ENCODE measurements around the gene BORCS5.

Gene BORCS5

GRCh38 chr12:12440784-12441428 lies 84.0 kb downstream of the BORCS5 start:
- no peaks in the 10 kb centered on the region for H3K4me1 ChIP-seq (ENCODE audit: insufficient read depth, low read length)
- H3K27me3 ChIP-seq (ENCODE audit: insufficient read depth, low read length) = no peaks in the 10 kb centered on the region
- H3K4me3 ChIP-seq (ENCODE audit: low read length) = no peak overlapping the region
- H2AFZ ChIP-seq (ENCODE audit: low read depth, low read length) = no peak overlapping the region
- no peaks in the 10 kb centered on the region for H3K36me3 ChIP-seq (ENCODE audit: insufficient read depth, low read length)
- H3K9me3 ChIP-seq (ENCODE audit: low read length) = peaks cover 2% of the 10 kb centered on the region

- Histone ChIP-seq H3K27me3 (ENCODE audit: insufficient read depth, low read length) (no peaks in the 10 kb centered on the region), H2AFZ (ENCODE audit: low read depth, low read length) (no peak overlapping the region), H3K4me3 (ENCODE audit: low read length) (no peak overlapping the region), H3K36me3 (ENCODE audit: insufficient read depth, low read length) (no peaks in the 10 kb centered on the region), H3K9me3 (ENCODE audit: low read length) (peaks cover 2% of the 10 kb centered on the region), H3K4me1 (ENCODE audit: insufficient read depth, low read length) (no peaks in the 10 kb centered on the region)
Observed at GRCh38 chr12:12441429-12441807, 84.5 kb downstream of the BORCS5 start.

GRCh38 chr12:12441843-12442461 lies 85.1 kb downstream of the BORCS5 start:
- Histone ChIP-seq H3K36me3 (ENCODE audit: insufficient read depth, low read length) (no peaks in the 10 kb centered on the region), H3K27me3 (ENCODE audit: insufficient read depth, low read length) (no peaks in the 10 kb centered on the region), H2AFZ (ENCODE audit: low read depth, low read length) (no peak overlapping the region), H3K4me3 (ENCODE audit: low read length) (no peak overlapping the region), H3K9me3 (ENCODE audit: low read length) (peaks cover 2% of the 10 kb centered on the region), H3K4me1 (ENCODE audit: insufficient read depth, low read length) (no peaks in the 10 kb centered on the region)

- Histone ChIP-seq H3K4me3 (ENCODE audit: low read length) (no peak overlapping the region), H3K27me3 (ENCODE audit: insufficient read depth, low read length) (no peaks in the 10 kb centered on the region), H3K4me1 (ENCODE audit: insufficient read depth, low read length) (no peaks in the 10 kb centered on the region), H2AFZ (ENCODE audit: low read depth, low read length) (no peak overlapping the region), H3K36me3 (ENCODE audit: insufficient read depth, low read length) (no peaks in the 10 kb centered on the region), H3K9me3 (ENCODE audit: low read length) (no peaks in the 10 kb centered on the region)
Observed at GRCh38 chr12:12442548-12443071, 85.7 kb downstream of the BORCS5 start.

GRCh38 chr12:12443431-12443878 lies 86.6 kb downstream of the BORCS5 start:
- H3K36me3 ChIP-seq (ENCODE audit: insufficient read depth, low read length) = no peaks in the 10 kb centered on the region
- no peaks in the 10 kb centered on the region for H3K9me3 ChIP-seq (ENCODE audit: low read length)
- H3K27me3 ChIP-seq (ENCODE audit: insufficient read depth, low read length) = no peaks in the 10 kb centered on the region
- H3K4me1 ChIP-seq (ENCODE audit: insufficient read depth, low read length) = no peaks in the 10 kb centered on the region
- H2AFZ ChIP-seq (ENCODE audit: low read depth, low read length) = no peak overlapping the region
- H3K4me3 ChIP-seq (ENCODE audit: low read length) = no peak overlapping the region

- Histone ChIP-seq H3K4me3 (ENCODE audit: low read length) (no peak overlapping the region), H3K9me3 (ENCODE audit: low read length) (no peaks in the 10 kb centered on the region), H3K36me3 (ENCODE audit: insufficient read depth, low read length) (no peaks in the 10 kb centered on the region), H2AFZ (ENCODE audit: low read depth, low read length) (no peak overlapping the region), H3K27me3 (ENCODE audit: insufficient read depth, low read length) (no peaks in the 10 kb centered on the region), H3K4me1 (ENCODE audit: insufficient read depth, low read length) (no peaks in the 10 kb centered on the region)
Observed at GRCh38 chr12:12445165-12445881, 88.4 kb downstream of the BORCS5 start.

- H2AFZ ChIP-seq (ENCODE audit: low read depth, low read length) = no peak overlapping the region
- no peak overlapping the region for H3K4me3 ChIP-seq (ENCODE audit: low read length)
- H3K9me3 ChIP-seq (ENCODE audit: low read length) = no peaks in the 10 kb centered on the region
- no peaks in the 10 kb centered on the region for H3K4me1 ChIP-seq (ENCODE audit: insufficient read depth, low read length)
- no peaks in the 10 kb centered on the region for H3K27me3 ChIP-seq (ENCODE audit: insufficient read depth, low read length)
- H3K36me3 ChIP-seq (ENCODE audit: insufficient read depth, low read length) = no peaks in the 10 kb centered on the region
Observed at GRCh38 chr12:12445882-12446181, 89.0 kb downstream of the BORCS5 start.

- Histone ChIP-seq H3K4me1 (ENCODE audit: insufficient read depth, low read length) (no peaks in the 10 kb centered on the region), H3K27me3 (ENCODE audit: insufficient read depth, low read length) (no peaks in the 10 kb centered on the region), H3K36me3 (ENCODE audit: insufficient read depth, low read length) (no peaks in the 10 kb centered on the region), H2AFZ (ENCODE audit: low read depth, low read length) (no peak overlapping the region), H3K9me3 (ENCODE audit: low read length) (no peaks in the 10 kb centered on the region), H3K4me3 (ENCODE audit: low read length) (no peak overlapping the region)
Observed at GRCh38 chr12:12446786-12447185, 89.9 kb downstream of the BORCS5 start.

- Histone ChIP-seq H3K36me3 (ENCODE audit: insufficient read depth, low read length) (no peaks in the 10 kb centered on the region), H3K9me3 (ENCODE audit: low read length) (no peaks in the 10 kb centered on the region), H2AFZ (ENCODE audit: low read depth, low read length) (no peak overlapping the region), H3K4me1 (ENCODE audit: insufficient read depth, low read length) (no peaks in the 10 kb centered on the region), H3K27me3 (ENCODE audit: insufficient read depth, low read length) (no peaks in the 10 kb centered on the region), H3K4me3 (ENCODE audit: low read length) (no peak overlapping the region)
Observed at GRCh38 chr12:12447236-12447635, 90.4 kb downstream of the BORCS5 start.

- Histone ChIP-seq H2AFZ (ENCODE audit: low read depth, low read length) (no peak overlapping the region), H3K4me1 (ENCODE audit: insufficient read depth, low read length) (peaks cover 5% of the 10 kb centered on the region), H3K4me3 (ENCODE audit: low read length) (no peak overlapping the region), H3K27me3 (ENCODE audit: insufficient read depth, low read length) (no peaks in the 10 kb centered on the region), H3K9me3 (ENCODE audit: low read length) (no peaks in the 10 kb centered on the region), H3K36me3 (ENCODE audit: insufficient read depth, low read length) (no peaks in the 10 kb centered on the region)
Observed at GRCh38 chr12:12447837-12448236, 91.0 kb downstream of the BORCS5 start.

- no peaks in the 10 kb centered on the region for H3K27me3 ChIP-seq (ENCODE audit: insufficient read depth, low read length)
- H3K36me3 ChIP-seq (ENCODE audit: insufficient read depth, low read length) = no peaks in the 10 kb centered on the region
- H3K4me3 ChIP-seq (ENCODE audit: low read length) = no peak overlapping the region
- H3K9me3 ChIP-seq (ENCODE audit: low read length) = no peaks in the 10 kb centered on the region
- H2AFZ ChIP-seq (ENCODE audit: low read depth, low read length) = no peak overlapping the region
- peaks cover 13% of the 10 kb centered on the region for H3K4me1 ChIP-seq (ENCODE audit: insufficient read depth, low read length)
Observed at GRCh38 chr12:12449533-12450025, 92.7 kb downstream of the BORCS5 start.

GRCh38 chr12:12450043-12450471 lies 93.2 kb downstream of the BORCS5 start:
- Histone ChIP-seq H3K36me3 (ENCODE audit: insufficient read depth, low read length) (no peaks in the 10 kb centered on the region), H3K4me3 (ENCODE audit: low read length) (no peak overlapping the region), H3K27me3 (ENCODE audit: insufficient read depth, low read length) (no peaks in the 10 kb centered on the region), H2AFZ (ENCODE audit: low read depth, low read length) (no peak overlapping the region), H3K9me3 (ENCODE audit: low read length) (no peaks in the 10 kb centered on the region), H3K4me1 (ENCODE audit: insufficient read depth, low read length) (peaks cover 13% of the 10 kb centered on the region)

GRCh38 chr12:12451098-12451497 lies 94.2 kb downstream of the BORCS5 start:
- Histone ChIP-seq H3K4me3 (ENCODE audit: low read length) (no peak overlapping the region), H3K27me3 (ENCODE audit: insufficient read depth, low read length) (no peaks in the 10 kb centered on the region), H2AFZ (ENCODE audit: low read depth, low read length) (no peak overlapping the region), H3K36me3 (ENCODE audit: insufficient read depth, low read length) (no peaks in the 10 kb centered on the region), H3K4me1 (ENCODE audit: insufficient read depth, low read length) (peaks cover 13% of the 10 kb centered on the region), H3K9me3 (ENCODE audit: low read length) (no peaks in the 10 kb centered on the region)

Measured in neuron (in vitro differentiated cells).